ENCODE results near the gene AGER.

DNA sequence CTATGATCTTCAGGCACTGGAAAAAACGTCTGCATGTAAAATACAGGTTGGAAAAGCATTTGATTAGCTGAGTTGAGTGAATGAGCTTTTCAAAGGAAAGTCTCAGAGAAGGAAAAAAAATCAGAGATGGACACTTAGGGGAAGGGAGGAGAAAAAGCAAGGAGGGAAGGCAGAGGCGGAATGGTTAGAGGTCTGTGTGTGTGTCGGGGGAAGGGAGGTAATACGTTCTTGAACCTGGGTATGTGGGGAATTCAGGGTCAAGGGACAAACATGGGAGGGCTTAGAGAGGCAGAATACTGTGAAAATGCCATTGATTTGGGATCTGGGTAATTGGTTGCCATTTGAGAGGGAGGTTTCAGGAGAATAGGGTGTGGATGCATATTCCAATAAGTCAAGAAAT is 37.4 kb downstream of the AGER start:
- no peak for TF ChIP-seq ZBTB48 (tag by site-specific recombination; IDR thresholded peaks at IDR 0.05)
- TF ChIP-seq CTCF (tag by site-specific recombination; IDR thresholded peaks at IDR 0.05) = no peak
- no peak for TF ChIP-seq SCRT2 (tag by site-specific recombination; IDR thresholded peaks at IDR 0.05)
- no peak for TF ChIP-seq ZNF114 (tag by site-specific recombination; IDR thresholded peaks at IDR 0.05)
- no peak for TF ChIP-seq YY1 (tag by site-specific recombination; IDR thresholded peaks at IDR 0.05)
- TF ChIP-seq ZBTB8A (tag by site-specific recombination; IDR thresholded peaks at IDR 0.05) = no peak
- TF ChIP-seq ZBTB7A (tag by site-specific recombination; IDR thresholded peaks at IDR 0.05; ENCODE audit: low read depth) = no peak
- TF ChIP-seq ZSCAN18 (tag by site-specific recombination; IDR thresholded peaks at IDR 0.05) = no peak
